ENCODE measurements around the gene LRRC17. TPM values are rescaled to one million over a fixed set of nuclear protein-coding genes. Genes with fewer than 3 reads are reported as not detected.
A peak's percentile ranks its signal among the peaks of the same experiment; 100 is the strongest.

LRRC17 gene
- total RNA-seq, 2 donors from 2014 or later: 1.0 to 9.8 TPM

GRCh38 chr7:102927312-102927933, 14.6 kb downstream of the LRRC17 start:
- no peaks in the 10 kb centered on the region for H3K36me3 ChIP-seq
- intact Hi-C loops (cut with DNase I): no loop called here
- no peaks in the 10 kb centered on the region for H3K9me3 ChIP-seq
- H3K4me3 ChIP-seq: no peak overlapping the region
- TF ChIP-seq POLR2A (IDR thresholded peaks at IDR 0.05): no peak
- TF ChIP-seq CTCF (IDR thresholded peaks at IDR 0.05): no peak
- TF ChIP-seq POLR2AphosphoS5 (IDR thresholded peaks at IDR 0.05): no peak
- no peaks in the 10 kb centered on the region for H3K27me3 ChIP-seq (replicated peaks; ENCODE audit: insufficient read depth)
- 43% methylated on average over 2 of the region's 2 CpGs for WGBS
- H3K27ac ChIP-seq: no peak overlapping the region
- H3K4me1 ChIP-seq (replicated peaks): no peaks in the 10 kb centered on the region
- no peak for DNase-seq (ENCODE audit: low spot score)

GRCh38 chr7:102931757-102932156, 19.0 kb downstream of the LRRC17 start:
- Histone ChIP-seq H3K27ac (no peak overlapping the region), H3K9me3 (no peaks in the 10 kb centered on the region), H3K36me3 (no peaks in the 10 kb centered on the region), H3K4me3 (no peak overlapping the region), H3K27me3 (replicated peaks; ENCODE audit: insufficient read depth) (no peaks in the 10 kb centered on the region), H3K4me1 (replicated peaks) (no peaks in the 10 kb centered on the region)
- TF ChIP-seq POLR2AphosphoS5 (IDR thresholded peaks at IDR 0.05): no peak
- TF ChIP-seq CTCF (IDR thresholded peaks at IDR 0.05): no peak
- no peak for TF ChIP-seq POLR2A (IDR thresholded peaks at IDR 0.05)
- WGBS: 29% methylated on average over 1 of the region's 1 CpG
- no peak for DNase-seq (ENCODE audit: low spot score)
- intact Hi-C loops (cut with DNase I): loop anchor here (2.0 to 10.0 kb wide), 2 partner anchors 15 to 63 kb away; no protein-coding TSS in a partner anchor

GRCh38 chr7:102933763-102934162, 21.0 kb downstream of the LRRC17 start:
- Histone ChIP-seq H3K27ac (peak overlapping the region; percentile 41 to 66), H3K9me3 (no peaks in the 10 kb centered on the region), H3K4me3 (no peak overlapping the region), H3K36me3 (no peaks in the 10 kb centered on the region), H3K4me1 (replicated peaks) (no peaks in the 10 kb centered on the region), H3K27me3 (replicated peaks; ENCODE audit: insufficient read depth) (no peaks in the 10 kb centered on the region)
- peak; percentile 19 for DNase-seq (ENCODE audit: low spot score)
- 30% methylated on average over 15 of the region's 15 CpGs for WGBS
- intact Hi-C loops (cut with DNase I): loop anchor here (10.0 kb wide), 1 partner anchor 61 kb away; no protein-coding TSS in a partner anchor
- no peak for TF ChIP-seq CTCF (IDR thresholded peaks at IDR 0.05)
- no peak for TF ChIP-seq POLR2AphosphoS5 (IDR thresholded peaks at IDR 0.05)
- TF ChIP-seq POLR2A (IDR thresholded peaks at IDR 0.05): no peak

GRCh38 chr7:102934239-102934638, 21.4 kb downstream of the LRRC17 start:
- no peak for DNase-seq (ENCODE audit: low spot score)
- H3K27ac ChIP-seq: peak overlapping the region; percentile 41 to 66
- WGBS: 33% methylated on average over 8 of the region's 8 CpGs
- intact Hi-C loops (cut with DNase I): loop anchor here (10.0 kb wide), 1 partner anchor 61 kb away; no protein-coding TSS in a partner anchor
- H3K9me3 ChIP-seq: no peaks in the 10 kb centered on the region
- H3K36me3 ChIP-seq: no peaks in the 10 kb centered on the region
- no peak for TF ChIP-seq POLR2A (IDR thresholded peaks at IDR 0.05)
- no peak for TF ChIP-seq CTCF (IDR thresholded peaks at IDR 0.05)
- TF ChIP-seq POLR2AphosphoS5 (IDR thresholded peaks at IDR 0.05): no peak
- no peaks in the 10 kb centered on the region for H3K4me1 ChIP-seq (replicated peaks)
- no peaks in the 10 kb centered on the region for H3K27me3 ChIP-seq (replicated peaks; ENCODE audit: insufficient read depth)
- peak overlapping the region in 1 of 2 donors; percentile 0 for H3K4me3 ChIP-seq

DNA sequence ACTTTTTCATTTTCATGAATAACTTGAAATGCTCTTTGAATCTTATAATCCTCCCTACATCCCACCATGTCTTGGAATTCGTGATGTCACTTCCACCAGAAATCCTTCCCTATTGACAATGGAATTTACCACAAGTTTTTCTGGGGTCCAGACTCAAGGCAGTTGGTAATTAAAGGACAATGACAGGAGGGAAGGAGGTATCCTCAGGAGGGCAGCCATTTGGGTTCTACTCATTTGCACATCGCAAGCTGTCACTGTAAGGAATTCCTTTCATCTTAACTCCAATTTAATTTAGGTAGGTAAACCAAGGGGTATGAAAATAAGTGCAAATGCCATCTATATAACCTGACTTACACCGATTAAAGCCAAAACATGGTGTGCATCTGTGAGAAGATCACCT, 21.9 kb downstream of the LRRC17 start:
- H3K36me3 ChIP-seq: no peaks in the 10 kb centered on the region
- H3K9me3 ChIP-seq: no peaks in the 10 kb centered on the region
- WGBS: 60% methylated on average over 3 of the region's 3 CpGs
- no peaks in the 10 kb centered on the region for H3K4me1 ChIP-seq (replicated peaks)
- no peak for DNase-seq (ENCODE audit: low spot score)
- TF ChIP-seq CTCF (IDR thresholded peaks at IDR 0.05) (no peak), POLR2A (IDR thresholded peaks at IDR 0.05) (no peak), POLR2AphosphoS5 (IDR thresholded peaks at IDR 0.05) (no peak)
- no peaks in the 10 kb centered on the region for H3K27me3 ChIP-seq (replicated peaks; ENCODE audit: insufficient read depth)
- no peak overlapping the region for H3K4me3 ChIP-seq
- peak overlapping the region; percentile 41 to 66 for H3K27ac ChIP-seq
- intact Hi-C loops (cut with DNase I): loop anchor here (10.0 kb wide), 1 partner anchor 60 kb away; no protein-coding TSS in a partner anchor

Measured in prostate gland (tissue), 2 donors.